Neuron (in vitro differentiated cells): ENCODE measurements around the gene SPATA16.
"Not testable (repeated sequence)": the region's sequence is repeated elsewhere in the genome, so short reads cannot be mapped to it uniquely, and the experiment has no call there.

Source experiments
- H2AFZ ChIP-seq: one replicate; pipeline ENCODE4 v1.6.1; 2013; ENCODE audit warnings: low read depth, mild to moderate bottlenecking, inconsistent platforms, low read length, moderate library complexity
- H3K27me3 ChIP-seq: one replicate; pipeline ENCODE4 v1.6.1; 2013; ENCODE audit warnings: low read length; ENCODE audit not compliant: insufficient read depth
- H3K36me3 ChIP-seq: one replicate; pipeline ENCODE4 v1.6.1; 2013; ENCODE audit warnings: low read length; ENCODE audit not compliant: insufficient read depth
- H3K4me1 ChIP-seq: one replicate; pipeline ENCODE4 v1.6.1; 2013; ENCODE audit warnings: low read length; ENCODE audit not compliant: insufficient read depth
- H3K4me3 ChIP-seq: 2 replicates; pipeline ENCODE4 v1.5.1; 2013; ENCODE audit warnings: mild to moderate bottlenecking, low read length, moderate library complexity
- H3K9me3 ChIP-seq: one replicate; pipeline ENCODE4 v1.6.1; 2013; ENCODE audit warnings: low read length

SPATA16 gene

DNA sequence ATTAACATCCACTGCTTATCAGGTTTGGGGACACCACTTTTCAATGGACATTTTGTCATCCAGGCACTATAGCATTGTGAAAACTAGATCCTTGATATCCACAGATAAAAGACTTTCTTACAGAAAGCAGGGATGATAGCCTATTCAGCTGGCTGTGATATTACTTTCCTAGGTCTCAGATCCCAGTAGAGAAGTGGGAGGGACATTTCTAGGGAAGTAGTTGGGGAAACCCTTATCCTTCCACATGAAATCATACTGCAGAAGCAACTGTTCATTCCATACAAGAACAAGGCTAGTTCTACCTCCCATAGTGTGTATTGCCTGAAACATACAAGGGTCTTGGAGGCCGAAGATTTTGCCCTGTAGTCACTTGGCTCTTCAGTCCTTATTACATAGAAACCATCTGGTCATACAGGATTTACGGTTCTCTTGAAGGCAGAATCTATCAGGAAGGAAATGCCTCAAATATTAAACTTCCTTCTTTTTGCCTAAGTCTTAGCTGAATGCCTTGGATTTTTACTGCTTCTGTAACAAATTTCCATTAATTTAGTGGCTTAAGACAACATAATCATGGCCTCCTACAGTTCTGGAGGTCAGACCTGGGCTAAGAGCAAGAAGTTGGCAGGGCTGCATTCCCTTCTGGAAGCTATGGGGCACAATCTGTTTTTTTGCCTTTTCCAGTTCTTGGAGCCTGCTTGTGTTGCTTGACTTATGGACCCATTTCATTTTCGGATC is 271.1 kb downstream of the SPATA16 start:
- Histone ChIP-seq H3K4me1 (no peaks in the 10 kb centered on the region), H3K27me3 (no peaks in the 10 kb centered on the region), H3K36me3 (no peaks in the 10 kb centered on the region), H3K4me3 (no peak overlapping the region), H3K9me3 (no peaks in the 10 kb centered on the region), H2AFZ (no peak overlapping the region)

- Histone ChIP-seq H3K4me1 (no peaks in the 10 kb centered on the region), H3K4me3 (no peak overlapping the region), H3K9me3 (no peaks in the 10 kb centered on the region), H2AFZ (no peak overlapping the region), H3K27me3 (no peaks in the 10 kb centered on the region), H3K36me3 (no peaks in the 10 kb centered on the region)
Measured at GRCh38 chr3:172869368-172869771, 271.7 kb downstream of the SPATA16 start.

GRCh38 chr3:172868582-172869200 is 272.3 kb downstream of the SPATA16 start:
- H3K4me3 ChIP-seq, result no peak overlapping the region
- H3K27me3 ChIP-seq, result no peaks in the 10 kb centered on the region
- H3K36me3 ChIP-seq, result no peaks in the 10 kb centered on the region
- no peaks in the 10 kb centered on the region for H3K4me1 ChIP-seq
- no peak overlapping the region for H2AFZ ChIP-seq
- no peaks in the 10 kb centered on the region for H3K9me3 ChIP-seq

GRCh38 chr3:172866726-172867350 is 274.2 kb downstream of the SPATA16 start:
- not testable (repeated sequence) for H3K36me3 ChIP-seq, H3K27me3 ChIP-seq, H3K9me3 ChIP-seq, H3K4me3 ChIP-seq, H2AFZ ChIP-seq, H3K4me1 ChIP-seq

DNA sequence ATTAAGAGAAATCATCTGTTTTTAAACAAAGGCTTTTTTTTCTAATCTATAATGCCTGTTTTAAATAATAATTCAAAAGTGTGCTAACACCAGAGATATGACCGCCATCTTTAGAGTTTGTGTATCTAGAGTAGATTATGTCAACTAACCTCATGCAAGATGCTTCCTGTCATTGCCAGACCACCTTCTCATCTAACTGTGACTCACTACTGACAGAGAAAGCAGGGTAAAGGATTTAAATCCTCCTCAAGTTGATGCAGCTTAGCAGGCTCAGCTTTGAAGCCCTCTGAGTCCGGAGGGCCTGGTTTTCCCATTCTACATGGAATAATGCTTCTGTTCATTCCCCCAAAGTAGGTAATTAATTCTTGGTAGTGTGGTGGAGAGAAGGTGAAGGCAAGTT is 282.0 kb downstream of the SPATA16 start:
- Histone ChIP-seq H3K9me3 (no peaks in the 10 kb centered on the region), H3K4me3 (no peak overlapping the region), H3K4me1 (peaks cover 19% of the 10 kb centered on the region), H3K27me3 (no peaks in the 10 kb centered on the region), H2AFZ (no peak overlapping the region), H3K36me3 (no peaks in the 10 kb centered on the region)

DNA sequence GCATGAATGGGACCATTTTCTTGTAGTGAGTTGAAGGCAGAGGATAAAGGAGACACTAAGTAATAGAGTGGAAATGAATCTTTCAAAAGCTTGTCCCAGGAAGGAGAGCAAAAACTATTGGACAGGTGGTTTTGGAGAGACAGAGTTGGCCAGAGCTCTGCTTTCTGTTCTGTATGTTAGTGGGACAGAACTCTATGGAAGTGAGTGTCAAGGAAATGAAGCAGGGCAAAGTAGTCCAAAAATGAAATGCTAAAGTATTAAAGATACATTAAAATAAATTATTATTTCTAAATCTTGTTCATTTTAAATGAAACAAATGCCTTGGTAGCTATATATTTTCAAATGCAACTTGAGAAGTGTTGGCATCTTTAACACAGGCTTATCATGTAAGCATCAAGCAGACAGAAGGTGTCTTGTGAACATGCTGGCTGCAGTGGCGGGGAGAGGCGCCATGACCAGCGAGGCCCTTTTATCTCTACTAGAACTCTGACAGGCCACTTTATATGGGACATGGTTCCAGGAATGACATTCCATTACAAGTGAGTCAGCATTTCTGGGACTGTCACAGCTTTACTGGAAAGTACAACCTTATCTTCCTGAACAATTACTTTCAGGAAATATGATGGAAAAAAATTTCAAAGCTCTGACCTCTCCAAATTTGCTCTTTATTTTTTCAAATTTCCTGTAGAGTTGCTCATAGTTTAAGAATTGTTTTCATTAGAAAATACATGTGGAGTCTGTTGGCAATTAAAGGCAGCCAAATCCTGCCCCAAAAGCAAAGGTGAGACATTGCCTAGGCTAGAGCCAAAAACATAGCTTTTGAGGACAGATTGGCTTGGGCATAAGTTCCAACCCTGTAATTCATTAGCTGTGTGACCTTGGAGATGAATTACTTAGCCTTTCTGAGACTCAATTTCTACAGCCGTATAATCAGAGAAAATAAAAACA is 284.0 kb downstream of the SPATA16 start:
- Histone ChIP-seq H3K36me3 (no peaks in the 10 kb centered on the region), H2AFZ (no peak overlapping the region), H3K27me3 (no peaks in the 10 kb centered on the region), H3K9me3 (no peaks in the 10 kb centered on the region), H3K4me1 (peaks cover 27% of the 10 kb centered on the region), H3K4me3 (no peak overlapping the region)

GRCh38 chr3:172855037-172855436 is 286.0 kb downstream of the SPATA16 start:
- no peaks in the 10 kb centered on the region for H3K36me3 ChIP-seq
- no peak overlapping the region for H3K4me3 ChIP-seq
- H3K4me1 ChIP-seq, result peaks cover 27% of the 10 kb centered on the region
- H2AFZ ChIP-seq, result no peak overlapping the region
- no peaks in the 10 kb centered on the region for H3K27me3 ChIP-seq
- no peaks in the 10 kb centered on the region for H3K9me3 ChIP-seq

DNA sequence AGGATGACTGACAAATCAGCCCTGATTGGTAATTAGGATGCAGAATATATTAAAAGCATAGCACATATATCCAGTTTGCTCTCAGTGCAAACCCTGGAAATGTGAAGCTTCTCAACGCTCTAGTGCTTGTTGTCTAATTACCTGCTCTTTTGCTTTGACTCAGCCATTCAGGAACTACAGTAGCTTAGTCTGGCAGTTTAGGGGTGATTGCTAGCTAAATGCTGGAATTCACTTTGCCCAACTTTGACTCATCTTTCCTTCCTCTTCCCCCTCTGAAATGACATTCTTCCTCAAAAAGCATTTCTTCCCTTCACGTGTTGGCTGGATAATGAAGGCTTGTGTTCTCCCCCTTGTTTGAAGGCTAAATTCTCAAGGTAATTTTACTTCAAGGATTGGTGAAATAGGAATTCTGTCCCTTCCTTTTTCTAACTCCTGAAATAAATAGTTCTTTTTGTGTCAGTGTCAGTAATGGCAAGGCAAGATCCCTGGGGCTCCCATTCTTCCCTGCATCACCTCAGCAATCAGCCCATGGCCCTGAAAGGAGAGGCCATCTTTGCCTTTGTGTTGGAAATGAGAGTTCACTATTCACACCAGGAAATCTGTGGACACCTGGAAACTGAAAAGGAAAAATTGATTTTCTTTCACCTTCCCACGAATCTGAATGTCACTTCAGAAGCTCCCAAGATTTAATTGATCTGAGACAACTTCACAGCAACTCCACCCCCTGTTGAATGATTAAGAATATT is 286.9 kb downstream of the SPATA16 start:
- Histone ChIP-seq H3K27me3 (no peaks in the 10 kb centered on the region), H3K4me1 (peaks cover 27% of the 10 kb centered on the region), H3K9me3 (no peaks in the 10 kb centered on the region), H3K36me3 (no peaks in the 10 kb centered on the region), H3K4me3 (peak overlapping the region; percentile 2), H2AFZ (peak overlapping the region; percentile 75)

- Histone ChIP-seq H3K27me3 (no peaks in the 10 kb centered on the region), H3K9me3 (no peaks in the 10 kb centered on the region), H2AFZ (no peak overlapping the region), H3K4me1 (peaks cover 27% of the 10 kb centered on the region), H3K4me3 (no peak overlapping the region), H3K36me3 (no peaks in the 10 kb centered on the region)
Measured at GRCh38 chr3:172853005-172853404, 288.0 kb downstream of the SPATA16 start.

DNA sequence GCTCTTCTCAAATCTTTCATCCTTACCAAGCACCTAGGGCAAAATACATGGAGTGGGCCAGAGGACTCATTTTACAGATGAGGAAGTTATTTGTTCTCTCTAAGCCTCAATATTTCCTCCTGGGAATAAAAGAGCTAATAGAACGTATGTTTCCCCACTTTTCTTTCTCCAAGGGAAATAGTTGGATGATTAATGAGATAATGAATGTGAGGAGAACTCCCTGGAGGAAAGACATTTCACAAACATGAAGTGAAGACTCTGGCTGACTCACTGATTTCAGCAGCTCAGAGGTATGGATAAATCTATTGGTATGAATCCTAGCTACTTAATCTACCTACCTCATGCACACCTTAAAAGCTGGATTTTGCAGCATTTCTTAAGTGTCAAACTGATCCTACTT is 292.1 kb downstream of the SPATA16 start:
- H3K36me3 ChIP-seq, result no peaks in the 10 kb centered on the region
- H3K9me3 ChIP-seq, result no peaks in the 10 kb centered on the region
- H2AFZ ChIP-seq, result no peak overlapping the region
- H3K27me3 ChIP-seq, result no peaks in the 10 kb centered on the region
- H3K4me1 ChIP-seq, result peaks cover 22% of the 10 kb centered on the region
- H3K4me3 ChIP-seq, result no peak overlapping the region

DNA sequence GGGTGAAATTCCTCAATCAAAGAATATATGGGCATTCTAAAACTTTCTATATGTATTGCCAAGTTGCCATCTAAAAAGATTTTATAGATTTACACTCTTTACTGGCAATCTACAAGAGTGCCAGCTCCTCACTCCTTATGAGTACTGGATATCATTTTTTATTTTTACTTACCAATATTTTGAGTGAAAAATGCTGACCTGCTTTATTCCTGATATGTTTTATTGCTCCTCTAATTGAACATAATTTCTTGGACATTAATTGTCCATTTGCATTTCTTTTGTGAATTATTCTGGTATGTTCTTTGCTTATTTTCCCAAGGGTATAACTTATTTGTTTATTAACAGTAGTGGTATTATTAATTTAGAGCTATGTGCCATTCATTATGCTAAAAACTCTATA is 293.7 kb downstream of the SPATA16 start:
- H3K9me3 ChIP-seq, result no peaks in the 10 kb centered on the region
- no peak overlapping the region for H2AFZ ChIP-seq
- no peak overlapping the region for H3K4me3 ChIP-seq
- H3K4me1 ChIP-seq, result peaks cover 14% of the 10 kb centered on the region
- H3K27me3 ChIP-seq, result no peaks in the 10 kb centered on the region
- H3K36me3 ChIP-seq, result no peaks in the 10 kb centered on the region

- Histone ChIP-seq H3K36me3 (no peaks in the 10 kb centered on the region), H3K4me3 (no peak overlapping the region), H2AFZ (no peak overlapping the region), H3K4me1 (peaks cover 14% of the 10 kb centered on the region), H3K9me3 (no peaks in the 10 kb centered on the region), H3K27me3 (no peaks in the 10 kb centered on the region)
Measured at GRCh38 chr3:172846706-172847105, 294.3 kb downstream of the SPATA16 start.
